HepG2 (cell line): ENCODE measurements around the gene ZDHHC18. TPM values are rescaled to one million over a fixed set of nuclear protein-coding genes. Genes with fewer than 3 reads are reported as not detected.

ENCODE experiments used
- BCL6 ChIP-seq: IDR thresholded peaks from 2 replicates; pipeline ENCODE4 v1.6.1; 2016; ENCODE audit warnings: missing genetic modification reagents, missing compliant biosample characterization
- DPF2 ChIP-seq: sonication (generic); formaldehyde crosslinking; IDR thresholded peaks from 2 replicates; pipeline ENCODE4 v1.4.0; 2020; ENCODE audit warnings: mild to moderate bottlenecking, low read depth, missing genetic modification reagents, borderline replicate concordance
- HNF4A ChIP-seq: sonication (generic); formaldehyde crosslinking; IDR thresholded peaks from 2 replicates; pipeline ENCODE4 v1.4.0; 2020; ENCODE audit warnings: missing genetic modification reagents
- SALL1 ChIP-seq: sonication (generic); formaldehyde crosslinking; IDR thresholded peaks from 2 replicates; pipeline ENCODE4 v1.8.0; 2022; ENCODE audit warnings: mild to moderate bottlenecking, missing genetic modification reagents
- ZBTB7B ChIP-seq: sonication (generic); formaldehyde crosslinking; IDR thresholded peaks from 2 replicates; pipeline ENCODE4 v1.4.0; 2020; ENCODE audit warnings: missing genetic modification reagents
- ZNF264 ChIP-seq: sonication (generic); formaldehyde crosslinking; IDR thresholded peaks from 2 replicates; pipeline ENCODE4 v1.4.0; 2020; ENCODE audit warnings: missing genetic modification reagents
- polyA plus RNA-seq, 8 experiments: library from polyadenylated mRNA; depleted of rRNA in 3 of 8; stranded (reverse) in 7 of 8; unstranded in 1 of 8; fragments of >200 nt; fragmentation: Illumina TruSeq in 4 of 8; extraction: Trizol in 4 of 8; gene quantifications; 2 replicates each; pipeline versions ENCODE4 v1.2.1 to v1.2.3, GENCODE V29; 2011 to 2016; ENCODE audit warnings: low read depth in 4 of 8, missing spikeins in 1 of 8, mixed read lengths in 1 of 8; ENCODE audit not compliant: insufficient read depth in 1 of 8
- total RNA-seq, 5 experiments: library from RNA; depleted of rRNA; stranded (reverse); fragments of >200 nt; fragmentation: Illumina TruSeq; extraction: Trizol; gene quantifications; 2 replicates each; pipeline ENCODE4 v1.2.3, GENCODE V29; 2016; ENCODE audit warnings: low read depth in 1 of 5
- TF ChIP-seq, protein P1 (sequence below): sonication (generic); formaldehyde crosslinking; IDR thresholded peaks from 2 replicates; pipeline ENCODE4 v1.5.1; 2020; ENCODE audit warnings: mild to moderate bottlenecking, moderate library complexity, missing genetic modification reagents
- TF ChIP-seq, protein P2 (sequence below): sonication (generic); formaldehyde crosslinking; IDR thresholded peaks from 2 replicates; pipeline ENCODE4 v1.4.0; 2020; ENCODE audit warnings: missing genetic modification reagents
- TF ChIP-seq, protein P3 (sequence below): sonication (generic); formaldehyde crosslinking; IDR thresholded peaks from 2 replicates; pipeline ENCODE4 v1.9.0; 2022; ENCODE audit warnings: low read depth, missing genetic modification reagents

The ZDHHC18 gene
- total and polyA plus RNA-seq, 2 of the 13 experiments (the other 11 are each of a cell fraction or from before 2014, with no cell fraction given), result 13.2 to 35.3 TPM

DNA sequence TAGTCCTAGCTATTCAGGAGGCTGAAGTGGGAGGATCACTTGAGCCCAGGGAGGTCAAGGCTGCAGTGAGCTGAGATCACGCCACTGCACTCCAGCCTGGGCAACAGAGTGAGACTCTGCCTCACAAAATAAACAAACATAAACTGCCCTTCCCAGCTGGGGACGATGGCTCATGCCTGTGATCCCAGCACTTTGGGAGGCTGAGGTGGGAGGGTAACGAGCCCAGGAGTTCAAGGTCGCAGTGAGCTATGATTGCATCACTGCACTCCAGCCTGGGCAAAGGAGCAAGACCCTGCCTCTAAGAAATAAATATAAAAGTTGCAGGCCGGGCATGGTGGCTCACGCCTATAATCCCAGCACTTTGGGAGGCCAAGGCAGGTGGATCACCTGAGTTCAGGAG, 55.1 kb downstream of the ZDHHC18 start (continued):
- 0 out of 2 replicates have a peak, but pooled peaks have one; percentile 22 for TF ChIP-seq ZBTB7B (CRISPR knock-in tag)
- TF ChIP-seq BCL6 (CRISPR knock-in tag), result peak; percentile 70
- TF ChIP-seq DPF2 (CRISPR knock-in tag), result peak; percentile 52; the same call in 1 of the 2 replicates
- TF ChIP-seq ZNF264 (CRISPR knock-in tag), result peak; percentile 78; the same call in 1 of the 2 replicates
- peak; percentile 91 for TF ChIP-seq HNF4A (CRISPR knock-in tag)
- TF ChIP-seq, protein P1, sequence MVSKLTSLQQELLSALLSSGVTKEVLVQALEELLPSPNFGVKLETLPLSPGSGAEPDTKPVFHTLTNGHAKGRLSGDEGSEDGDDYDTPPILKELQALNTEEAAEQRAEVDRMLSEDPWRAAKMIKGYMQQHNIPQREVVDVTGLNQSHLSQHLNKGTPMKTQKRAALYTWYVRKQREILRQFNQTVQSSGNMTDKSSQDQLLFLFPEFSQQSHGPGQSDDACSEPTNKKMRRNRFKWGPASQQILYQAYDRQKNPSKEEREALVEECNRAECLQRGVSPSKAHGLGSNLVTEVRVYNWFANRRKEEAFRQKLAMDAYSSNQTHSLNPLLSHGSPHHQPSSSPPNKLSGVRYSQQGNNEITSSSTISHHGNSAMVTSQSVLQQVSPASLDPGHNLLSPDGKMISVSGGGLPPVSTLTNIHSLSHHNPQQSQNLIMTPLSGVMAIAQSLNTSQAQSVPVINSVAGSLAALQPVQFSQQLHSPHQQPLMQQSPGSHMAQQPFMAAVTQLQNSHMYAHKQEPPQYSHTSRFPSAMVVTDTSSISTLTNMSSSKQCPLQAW, result 0 out of 2 replicates have a peak, but pooled peaks have one; percentile 23
- TF ChIP-seq, protein P2, sequence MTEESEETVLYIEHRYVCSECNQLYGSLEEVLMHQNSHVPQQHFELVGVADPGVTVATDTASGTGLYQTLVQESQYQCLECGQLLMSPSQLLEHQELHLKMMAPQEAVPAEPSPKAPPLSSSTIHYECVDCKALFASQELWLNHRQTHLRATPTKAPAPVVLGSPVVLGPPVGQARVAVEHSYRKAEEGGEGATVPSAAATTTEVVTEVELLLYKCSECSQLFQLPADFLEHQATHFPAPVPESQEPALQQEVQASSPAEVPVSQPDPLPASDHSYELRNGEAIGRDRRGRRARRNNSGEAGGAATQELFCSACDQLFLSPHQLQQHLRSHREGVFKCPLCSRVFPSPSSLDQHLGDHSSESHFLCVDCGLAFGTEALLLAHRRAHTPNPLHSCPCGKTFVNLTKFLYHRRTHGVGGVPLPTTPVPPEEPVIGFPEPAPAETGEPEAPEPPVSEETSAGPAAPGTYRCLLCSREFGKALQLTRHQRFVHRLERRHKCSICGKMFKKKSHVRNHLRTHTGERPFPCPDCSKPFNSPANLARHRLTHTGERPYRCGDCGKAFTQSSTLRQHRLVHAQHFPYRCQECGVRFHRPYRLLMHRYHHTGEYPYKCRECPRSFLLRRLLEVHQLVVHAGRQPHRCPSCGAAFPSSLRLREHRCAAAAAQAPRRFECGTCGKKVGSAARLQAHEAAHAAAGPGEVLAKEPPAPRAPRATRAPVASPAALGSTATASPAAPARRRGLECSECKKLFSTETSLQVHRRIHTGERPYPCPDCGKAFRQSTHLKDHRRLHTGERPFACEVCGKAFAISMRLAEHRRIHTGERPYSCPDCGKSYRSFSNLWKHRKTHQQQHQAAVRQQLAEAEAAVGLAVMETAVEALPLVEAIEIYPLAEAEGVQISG (CRISPR knock-in tag), result peak; percentile 68; the same call in 1 of the 2 replicates
- TF ChIP-seq, protein P3, sequence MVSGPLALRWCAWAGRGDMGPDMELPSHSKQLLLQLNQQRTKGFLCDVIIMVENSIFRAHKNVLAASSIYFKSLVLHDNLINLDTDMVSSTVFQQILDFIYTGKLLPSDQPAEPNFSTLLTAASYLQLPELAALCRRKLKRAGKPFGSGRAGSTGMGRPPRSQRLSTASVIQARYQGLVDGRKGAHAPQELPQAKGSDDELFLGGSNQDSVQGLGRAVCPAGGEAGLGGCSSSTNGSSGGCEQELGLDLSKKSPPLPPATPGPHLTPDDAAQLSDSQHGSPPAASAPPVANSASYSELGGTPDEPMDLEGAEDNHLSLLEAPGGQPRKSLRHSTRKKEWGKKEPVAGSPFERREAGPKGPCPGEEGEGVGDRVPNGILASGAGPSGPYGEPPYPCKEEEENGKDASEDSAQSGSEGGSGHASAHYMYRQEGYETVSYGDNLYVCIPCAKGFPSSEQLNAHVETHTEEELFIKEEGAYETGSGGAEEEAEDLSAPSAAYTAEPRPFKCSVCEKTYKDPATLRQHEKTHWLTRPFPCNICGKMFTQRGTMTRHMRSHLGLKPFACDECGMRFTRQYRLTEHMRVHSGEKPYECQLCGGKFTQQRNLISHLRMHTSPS (CRISPR knock-in tag), result peak; percentile 31; the same call in 1 of the 2 replicates
- peak; percentile 93 for TF ChIP-seq SALL1 (CRISPR knock-in tag)
